LNCaP clone FGC (cell line): Measurements from ENCODE around the gene TLNRD1.

ENCODE experiments used
- DNase-seq: peaks from one replicate; pipeline ENCODE4 v3.0.0-alpha.2; 2011; ENCODE audit warnings: low read depth
- H3K4me3 ChIP-seq: 2 replicates; pipeline ENCODE4 v1.5.1; 2011; ENCODE audit warnings: mild to moderate bottlenecking, low read depth, low read length, control low read depth
- TF ChIP-seq, protein P1 (sequence below): IDR thresholded peaks from 2 replicates; pipeline ENCODE4 v1.5.1; 2012; ENCODE audit warnings: mild to moderate bottlenecking; ENCODE audit not compliant: control insufficient read depth, insufficient read depth; ENCODE audit errors: extremely low read depth

TLNRD1 gene

DNA sequence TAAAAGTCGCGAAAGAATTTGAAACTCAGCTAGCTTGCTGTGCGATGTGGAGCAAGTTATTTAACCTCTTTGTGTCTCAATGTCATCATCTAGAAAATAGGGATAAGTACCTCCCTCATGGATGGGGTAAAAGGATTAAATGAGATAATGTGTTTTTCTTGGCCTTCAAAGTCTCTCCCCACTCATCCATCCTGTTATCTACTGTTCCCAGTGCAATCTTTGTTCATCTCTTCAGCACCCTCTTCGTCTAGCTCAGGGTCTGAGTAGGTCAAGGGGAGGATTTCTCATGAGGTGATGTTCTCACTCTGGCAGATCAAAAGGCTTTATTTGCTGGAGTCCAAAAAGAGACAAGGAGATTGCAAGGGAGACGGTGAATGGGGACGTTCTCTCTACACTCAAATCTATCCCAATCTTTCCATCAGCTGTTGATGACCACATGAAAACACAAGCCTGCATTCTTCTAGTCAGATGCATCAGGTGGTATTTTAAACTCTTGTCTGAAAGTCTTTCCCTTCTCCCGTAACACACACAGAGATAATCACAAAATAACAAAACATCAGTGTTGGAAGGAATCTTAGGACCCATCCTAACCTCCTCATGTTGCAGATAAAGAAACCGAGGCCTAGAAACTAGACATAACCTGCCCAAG, 12.5 kb upstream of the TLNRD1 start:
- TF ChIP-seq, protein P1, sequence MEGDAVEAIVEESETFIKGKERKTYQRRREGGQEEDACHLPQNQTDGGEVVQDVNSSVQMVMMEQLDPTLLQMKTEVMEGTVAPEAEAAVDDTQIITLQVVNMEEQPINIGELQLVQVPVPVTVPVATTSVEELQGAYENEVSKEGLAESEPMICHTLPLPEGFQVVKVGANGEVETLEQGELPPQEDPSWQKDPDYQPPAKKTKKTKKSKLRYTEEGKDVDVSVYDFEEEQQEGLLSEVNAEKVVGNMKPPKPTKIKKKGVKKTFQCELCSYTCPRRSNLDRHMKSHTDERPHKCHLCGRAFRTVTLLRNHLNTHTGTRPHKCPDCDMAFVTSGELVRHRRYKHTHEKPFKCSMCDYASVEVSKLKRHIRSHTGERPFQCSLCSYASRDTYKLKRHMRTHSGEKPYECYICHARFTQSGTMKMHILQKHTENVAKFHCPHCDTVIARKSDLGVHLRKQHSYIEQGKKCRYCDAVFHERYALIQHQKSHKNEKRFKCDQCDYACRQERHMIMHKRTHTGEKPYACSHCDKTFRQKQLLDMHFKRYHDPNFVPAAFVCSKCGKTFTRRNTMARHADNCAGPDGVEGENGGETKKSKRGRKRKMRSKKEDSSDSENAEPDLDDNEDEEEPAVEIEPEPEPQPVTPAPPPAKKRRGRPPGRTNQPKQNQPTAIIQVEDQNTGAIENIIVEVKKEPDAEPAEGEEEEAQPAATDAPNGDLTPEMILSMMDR: no peak
- H3K4me3 ChIP-seq: peak overlapping the region; percentile 86
- DNase-seq: no peak

DNA sequence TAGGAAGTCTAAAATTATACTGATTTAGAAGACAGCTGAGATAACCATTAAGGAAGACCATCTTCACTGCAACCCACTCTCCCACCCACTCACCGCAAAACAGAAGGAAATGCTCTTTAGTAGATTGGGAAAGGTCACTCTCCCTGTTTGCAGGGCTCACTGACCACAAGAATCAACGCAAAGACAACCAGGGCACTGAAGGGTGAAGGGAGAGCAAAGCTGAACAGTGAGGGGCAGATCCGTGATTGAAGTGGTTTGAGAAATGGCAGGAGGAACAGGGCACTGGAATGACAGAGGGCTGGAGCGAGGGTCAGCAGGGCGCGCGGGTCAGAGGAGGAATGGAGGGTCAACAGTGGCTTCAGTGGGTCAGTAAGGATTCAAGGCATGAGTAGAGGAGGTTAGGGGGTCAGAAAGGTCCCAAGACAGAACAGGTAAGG, 11.6 kb upstream of the TLNRD1 start:
- TF ChIP-seq, protein P1: no peak
- H3K4me3 ChIP-seq: peak overlapping the region; percentile 86
- DNase-seq: no peak

DNA sequence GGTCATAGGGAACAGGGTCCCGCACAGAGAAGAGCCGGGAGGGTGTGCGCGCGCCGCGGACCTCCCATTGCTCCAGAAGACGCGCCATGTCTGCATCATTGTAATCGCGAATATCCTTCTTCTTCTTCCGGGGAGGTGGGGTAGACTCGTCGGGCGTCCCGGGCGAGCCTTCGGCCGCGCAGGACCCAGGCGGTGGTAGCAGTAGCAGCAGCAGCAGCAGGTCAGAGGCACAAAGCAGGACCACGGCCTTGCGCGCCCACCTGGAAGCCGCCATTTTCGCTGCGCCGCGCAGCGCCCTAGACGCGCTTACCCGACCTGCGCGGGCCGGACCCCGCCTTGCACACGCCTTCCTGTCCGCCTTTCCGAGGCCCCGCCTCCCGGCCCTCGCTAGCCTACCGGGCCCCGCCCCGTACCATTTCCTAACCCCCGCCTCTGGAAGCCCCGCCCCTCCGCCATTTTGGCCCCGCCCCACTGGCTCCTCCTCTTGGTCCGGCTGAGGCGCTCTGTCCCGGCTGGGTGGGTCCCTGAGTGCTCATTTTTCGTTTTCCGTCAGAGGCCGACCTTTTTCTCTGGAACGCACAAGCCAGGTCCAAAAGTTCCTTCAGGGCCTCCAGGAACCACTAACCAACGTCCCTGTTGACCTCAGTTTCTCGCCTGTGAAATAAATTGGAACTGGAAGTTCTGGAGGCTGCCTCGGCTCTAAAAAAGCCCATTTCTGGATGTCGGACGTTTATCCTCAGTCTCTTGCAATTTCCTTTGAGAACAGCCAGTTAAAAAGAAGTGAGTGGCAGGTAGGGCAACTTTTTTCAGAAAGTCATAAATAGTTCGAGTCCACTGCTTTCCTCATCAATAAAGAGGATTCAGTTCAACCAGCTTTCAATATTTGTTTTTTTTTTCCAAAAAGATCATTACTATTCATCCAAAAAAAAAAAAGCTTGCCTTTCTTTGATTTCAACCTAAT, 10.9 kb upstream of the TLNRD1 start, which contains the start of gene MESD:
Gene MESD (minus strand): TSS at position 302 of the 961 bp plus-strand sequence. CDS start 28 bp downstream, at position 274.
- peak within 1 kb of the TSS; percentile 86 for H3K4me3 ChIP-seq
- DNase-seq: peak; percentile 76
- TF ChIP-seq, protein P1: no peak

DNA sequence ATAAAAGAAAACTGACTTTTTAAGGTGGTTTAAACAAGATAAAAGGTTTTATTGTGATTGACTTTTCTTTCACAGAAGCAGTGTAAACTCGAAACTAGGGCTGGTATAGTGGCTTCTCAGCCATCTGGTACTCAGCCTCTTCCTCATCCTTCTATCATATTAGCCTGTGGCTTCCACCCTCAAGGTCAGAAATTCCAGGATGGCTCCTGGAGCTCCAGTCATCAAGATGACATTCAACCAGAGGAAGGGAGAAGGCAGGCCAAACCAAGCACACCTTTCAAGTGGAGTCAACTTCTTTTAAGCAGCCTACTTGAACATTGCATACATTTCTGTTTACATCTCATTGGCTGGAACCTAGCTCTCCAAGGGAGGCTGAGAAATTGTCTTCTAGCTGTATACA, 9.8 kb upstream of the TLNRD1 start:
- no peak for DNase-seq
- TF ChIP-seq, protein P1: no peak
- no peak overlapping the region for H3K4me3 ChIP-seq

DNA sequence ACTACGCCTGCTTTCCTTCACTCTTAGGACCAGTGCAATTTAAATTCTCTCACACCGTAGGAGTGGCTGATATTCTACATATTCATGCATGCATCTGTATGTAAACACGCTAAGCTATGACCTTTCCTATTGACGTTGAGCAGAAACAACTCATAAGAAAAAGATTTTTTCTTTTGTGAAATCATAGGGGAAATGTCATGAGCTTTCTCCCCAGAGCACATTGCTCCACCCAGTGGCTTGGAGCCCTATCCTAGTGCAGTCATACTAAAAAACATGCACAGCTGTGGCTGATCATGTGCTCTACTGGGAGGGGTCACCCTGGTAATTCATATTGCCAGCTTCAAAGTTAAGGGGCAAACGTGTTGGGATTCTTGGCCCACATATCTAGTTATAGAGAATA, 9.3 kb upstream of the TLNRD1 start:
- H3K4me3 ChIP-seq: no peak overlapping the region
- TF ChIP-seq, protein P1: no peak
- DNase-seq: no peak

DNA sequence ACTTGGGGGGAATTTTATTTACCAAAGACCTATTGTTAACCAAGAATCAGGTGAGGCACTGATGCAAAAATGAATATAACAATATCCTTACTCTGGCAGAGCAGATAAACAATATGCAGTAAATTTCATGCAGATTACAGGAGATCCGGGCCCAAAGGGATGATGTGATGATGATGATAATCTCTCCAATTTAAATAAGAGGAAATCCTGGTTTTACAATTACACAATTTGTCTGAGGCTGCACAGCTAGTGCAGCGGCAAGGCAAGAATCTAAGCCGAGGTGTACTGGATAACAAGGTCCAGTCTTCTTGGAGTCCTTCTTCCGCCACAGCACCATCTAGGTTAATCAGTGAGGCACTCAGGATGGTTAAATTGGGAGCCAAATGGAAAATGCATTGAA, 8.7 kb upstream of the TLNRD1 start:
- no peak overlapping the region for H3K4me3 ChIP-seq
- TF ChIP-seq, protein P1: no peak
- no peak for DNase-seq
